Liver (tissue), 3 donors: Measurements from ENCODE around the gene MEIS2.

Experiments used
- CTCF ChIP-seq: fragments of 150-350 bp; IDR thresholded peaks from 2 replicates; pipeline ENCODE4 v1.5.1; 2017; ENCODE audit warnings: improper control_type of control experiment, low read depth, low read length; ENCODE audit not compliant: missing input control
- EGR1 ChIP-seq, 2 donors: IDR thresholded peaks; 2 replicates each; pipeline ENCODE4 v1.6.1; 2016 to 2018; ENCODE audit warnings: antibody characterized with exemption in 2 of 2, low read depth in 2 of 2
- GABPA ChIP-seq, 2 donors: IDR thresholded peaks in 1 of 2; conservative IDR thresholded peaks in 1 of 2; 2 replicates each; pipeline ENCODE4 v1.6.1; 2016; ENCODE audit warnings: antibody characterized with exemption in 2 of 2, mild to moderate bottlenecking in 1 of 2, moderate library complexity in 1 of 2
- HNF4G ChIP-seq: IDR thresholded peaks from 2 replicates; pipeline ENCODE4 v1.6.1; 2016; ENCODE audit warnings: antibody characterized with exemption
- JUND ChIP-seq, 2 donors: IDR thresholded peaks; 2 replicates each; pipeline ENCODE4 v1.6.1; 2016; ENCODE audit warnings: antibody characterized with exemption in 2 of 2
- RAD21 ChIP-seq, 2 donors: IDR thresholded peaks; 2 replicates each; pipeline ENCODE4 v1.6.1; 2016; ENCODE audit warnings: antibody characterized with exemption in 2 of 2, mild to moderate bottlenecking in 2 of 2
- RXRA ChIP-seq, 2 donors: IDR thresholded peaks; 2 replicates each; pipeline ENCODE4 v1.6.1; 2017 to 2018; ENCODE audit warnings: antibody characterized with exemption in 2 of 2, mild to moderate bottlenecking in 1 of 2
- TAF1 ChIP-seq: conservative IDR thresholded peaks from 2 replicates; pipeline ENCODE4 v1.6.1; 2016; ENCODE audit warnings: antibody characterized with exemption, mild to moderate bottlenecking
- YY1 ChIP-seq: IDR thresholded peaks from 2 replicates; pipeline ENCODE4 v1.6.1; 2016; ENCODE audit warnings: antibody characterized with exemption, mild to moderate bottlenecking
- TF ChIP-seq, protein P1 (sequence below): IDR thresholded peaks from 2 replicates; pipeline ENCODE4 v1.6.1; 2016; ENCODE audit warnings: antibody characterized with exemption
- donor health status: healthy.
- donor health status: healthy.

DNA sequence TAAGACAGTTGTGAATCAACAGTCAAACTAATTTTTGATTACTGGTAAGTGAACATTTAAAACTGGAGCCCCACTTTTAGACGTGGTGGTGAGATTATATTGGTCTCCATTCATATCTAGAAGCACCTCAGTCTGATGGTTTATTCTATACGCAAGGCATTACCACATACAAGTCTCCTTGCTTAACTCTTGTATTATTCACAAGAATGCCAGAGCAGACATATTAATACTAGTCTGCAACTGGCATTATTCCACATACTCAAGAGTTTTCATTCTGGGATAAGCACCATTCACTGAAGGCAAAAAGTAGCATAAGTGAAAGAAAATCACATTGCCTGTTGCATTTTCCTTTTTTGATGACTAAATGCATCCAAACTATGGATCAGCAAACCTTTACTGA lies 36.9 kb upstream of the MEIS2 start:
- no peak for TF ChIP-seq CTCF
- no peak for TF ChIP-seq RAD21 (IDR thresholded peaks at IDR 0.05)
- TF ChIP-seq GABPA (IDR thresholded peaks at IDR 0.05 in 1 of 2, conservative IDR thresholded peaks at IDR 0.05 in 1 of 2): no peak
- TF ChIP-seq JUND (IDR thresholded peaks at IDR 0.05): no peak
- no peak for TF ChIP-seq HNF4G
- TF ChIP-seq TAF1: no peak
- no peak for TF ChIP-seq YY1
- TF ChIP-seq, protein P1, sequence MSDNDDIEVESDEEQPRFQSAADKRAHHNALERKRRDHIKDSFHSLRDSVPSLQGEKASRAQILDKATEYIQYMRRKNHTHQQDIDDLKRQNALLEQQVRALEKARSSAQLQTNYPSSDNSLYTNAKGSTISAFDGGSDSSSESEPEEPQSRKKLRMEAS: no peak
- TF ChIP-seq EGR1 (IDR thresholded peaks at IDR 0.05; ENCODE audit: low read depth in 2 of 2): no peak
- no peak for TF ChIP-seq RXRA (IDR thresholded peaks at IDR 0.05)
